NT2/D1 (cell line): ENCODE results near the gene RAP1GAP.

Experiments used
- SUZ12 ChIP-seq: IDR thresholded peaks from 2 replicates; pipeline ENCODE4 v1.6.1; 2011; ENCODE audit not compliant: insufficient read length, insufficient read depth; ENCODE audit errors: extremely low read depth
- YY1 ChIP-seq: IDR thresholded peaks from 2 replicates; pipeline ENCODE4 v1.6.1; 2011; ENCODE audit not compliant: insufficient read length, insufficient read depth
- ZNF274 ChIP-seq: IDR thresholded peaks from 2 replicates; pipeline ENCODE4 v1.6.1; 2011; ENCODE audit warnings: mild to moderate bottlenecking, low read depth, low read length

DNA sequence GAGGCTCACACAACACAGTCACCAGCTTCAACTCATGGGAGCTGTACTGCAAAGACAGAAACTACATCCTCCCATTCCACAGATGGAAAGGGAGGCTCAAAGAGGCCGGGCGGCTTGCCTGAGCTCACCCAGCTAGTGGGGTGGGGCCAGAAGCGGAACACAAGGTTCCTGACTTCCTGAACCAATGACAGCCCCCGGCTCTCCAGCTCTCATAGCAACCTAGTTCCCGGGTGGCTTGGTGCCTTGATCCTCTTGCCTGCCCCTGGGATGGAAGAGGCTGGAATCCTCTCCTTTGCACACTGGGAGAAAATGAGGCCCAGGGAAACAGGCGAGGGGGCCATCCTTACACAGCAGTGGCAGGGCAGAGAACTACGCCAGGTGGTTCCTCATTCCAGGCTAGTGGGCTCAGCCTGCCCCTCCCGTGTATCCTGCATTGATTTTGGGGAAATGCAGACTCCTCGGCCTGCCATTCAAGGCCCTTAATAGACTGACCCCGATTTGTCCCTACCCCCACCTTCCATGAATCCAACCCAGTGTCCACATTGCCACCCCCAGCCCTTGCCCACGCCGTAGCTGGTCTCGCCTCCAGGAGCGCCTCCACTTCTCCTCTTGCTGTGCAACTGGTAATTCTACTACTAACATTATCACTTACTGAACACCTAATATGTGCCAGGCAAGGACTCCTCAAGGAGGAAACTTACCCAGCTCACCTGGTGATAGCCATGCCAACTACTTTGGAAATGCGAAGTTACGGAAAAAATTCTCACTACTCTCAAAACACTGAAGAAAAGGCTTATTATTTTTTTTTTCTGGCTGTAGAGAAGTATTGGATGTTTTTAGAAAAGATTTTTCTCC is 5.0 kb downstream of the RAP1GAP start:
- TF ChIP-seq YY1: no peak
- TF ChIP-seq ZNF274: no peak
- TF ChIP-seq SUZ12: no peak
